ENCODE data around the gene PJA2. TPM values are rescaled to one million over a fixed set of nuclear protein-coding genes. Genes with fewer than 3 reads are reported as not detected.

Gene PJA2
- total RNA-seq, 1 experiment from 2014 or later, result 8.6 TPM

DNA sequence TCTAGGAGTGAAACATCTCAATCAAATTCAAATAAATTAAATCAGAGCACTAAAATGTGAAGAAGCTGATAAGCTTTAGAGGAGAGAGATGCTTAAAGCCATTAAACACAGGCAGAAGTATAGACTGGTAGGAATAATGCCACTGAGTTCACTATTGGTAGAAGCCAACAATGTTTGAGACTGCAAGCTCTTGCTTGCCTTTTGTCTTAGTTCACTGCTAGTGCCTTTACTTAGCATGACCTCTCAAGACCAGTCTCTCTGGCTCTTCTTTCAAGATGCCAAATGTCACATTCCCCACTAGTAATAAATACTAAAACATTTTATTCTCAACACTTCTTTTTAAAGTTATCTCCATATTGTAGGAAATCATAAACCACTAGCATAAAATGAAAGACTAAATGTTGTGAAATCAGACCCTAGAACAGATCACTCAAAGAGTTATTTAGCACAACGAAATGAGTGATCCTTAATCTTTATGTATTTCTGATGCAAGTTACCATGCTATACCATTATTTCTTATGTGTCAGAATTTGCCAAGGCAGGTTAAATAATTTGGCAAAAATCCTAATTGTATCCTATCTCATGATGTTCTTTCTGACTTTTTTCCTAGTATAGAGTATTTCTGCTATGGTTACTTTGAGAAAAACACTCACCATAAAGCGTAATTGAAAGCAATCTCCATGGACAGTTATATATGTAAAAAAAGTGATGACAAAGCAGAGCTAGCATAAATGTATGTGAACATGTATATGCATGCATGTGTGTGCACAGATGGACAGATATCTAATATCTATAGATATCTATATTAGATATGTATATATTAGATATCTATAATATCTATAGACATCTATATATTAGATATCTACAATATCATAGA, 57.5 kb downstream of the PJA2 start:
- DNase-seq (ENCODE audit: low spot score), result no peak

DNA sequence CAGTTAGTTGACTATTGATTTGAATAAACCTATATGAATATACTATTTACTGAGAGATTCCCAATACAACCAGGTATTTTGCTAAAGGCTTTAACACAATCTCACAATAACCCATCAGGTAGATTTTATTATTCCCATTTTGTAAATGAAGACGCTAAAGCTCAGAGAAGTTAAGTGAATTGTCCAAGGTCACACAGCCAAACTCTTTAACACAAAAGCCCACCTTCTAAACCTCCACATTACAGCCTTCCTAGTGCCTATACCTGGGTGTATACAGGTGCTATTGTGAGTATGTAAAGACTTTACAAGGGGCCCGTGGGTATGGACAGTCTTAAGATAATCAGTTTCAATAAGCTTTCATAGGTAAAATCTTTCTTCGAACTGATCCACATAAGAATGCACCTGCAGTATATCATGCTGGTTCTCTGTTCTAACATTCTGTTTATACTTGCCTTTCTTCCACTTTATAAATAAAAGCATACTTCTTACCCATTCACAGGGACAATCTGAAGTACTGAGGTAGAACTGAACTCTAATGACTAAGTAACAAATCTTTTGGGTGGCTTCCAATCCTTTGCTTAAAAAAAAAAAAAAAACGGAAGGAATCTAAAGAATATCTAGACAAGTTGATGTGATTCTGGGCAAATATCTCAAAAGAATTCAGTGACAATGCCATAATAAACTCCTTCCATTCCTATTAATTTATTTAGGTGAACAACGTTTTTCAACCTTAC, 59.1 kb downstream of the PJA2 start:
- no peak for DNase-seq (ENCODE audit: low spot score)

GRCh38 chr5:109349388-109349787, 60.4 kb downstream of the PJA2 start:
- DNase-seq (ENCODE audit: low spot score), result no peak

GRCh38 chr5:109347252-109347888, 62.4 kb downstream of the PJA2 start:
- no peak for DNase-seq (ENCODE audit: low spot score)

- DNase-seq (ENCODE audit: low spot score), result no peak
Observed at GRCh38 chr5:109345699-109346098, 64.1 kb downstream of the PJA2 start.

GRCh38 chr5:109340351-109340750, 69.4 kb downstream of the PJA2 start:
- DNase-seq (ENCODE audit: low spot score), result no peak

GRCh38 chr5:109335114-109335513, 74.7 kb downstream of the PJA2 start:
- DNase-seq (ENCODE audit: low spot score), result no peak

DNA sequence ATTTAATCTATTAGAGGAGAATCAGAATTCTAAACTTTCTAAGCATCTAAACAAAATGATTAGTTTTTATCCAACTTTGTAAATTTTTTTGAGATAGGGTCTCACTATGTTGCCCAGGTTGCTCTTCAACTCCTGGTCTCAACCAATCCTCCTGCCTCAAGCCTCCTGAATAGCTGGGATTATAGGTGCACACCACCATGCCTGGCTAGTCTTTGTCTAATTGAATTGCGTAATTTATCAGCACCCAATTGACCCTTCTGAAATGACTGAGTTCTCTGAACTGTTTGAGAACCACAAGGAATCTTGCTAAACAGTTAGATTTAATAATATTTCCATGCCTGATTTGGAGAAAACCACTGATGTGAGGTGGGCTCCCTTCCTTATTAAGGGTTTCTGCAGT, 75.7 kb downstream of the PJA2 start:
- no peak for DNase-seq (ENCODE audit: low spot score)

DNA sequence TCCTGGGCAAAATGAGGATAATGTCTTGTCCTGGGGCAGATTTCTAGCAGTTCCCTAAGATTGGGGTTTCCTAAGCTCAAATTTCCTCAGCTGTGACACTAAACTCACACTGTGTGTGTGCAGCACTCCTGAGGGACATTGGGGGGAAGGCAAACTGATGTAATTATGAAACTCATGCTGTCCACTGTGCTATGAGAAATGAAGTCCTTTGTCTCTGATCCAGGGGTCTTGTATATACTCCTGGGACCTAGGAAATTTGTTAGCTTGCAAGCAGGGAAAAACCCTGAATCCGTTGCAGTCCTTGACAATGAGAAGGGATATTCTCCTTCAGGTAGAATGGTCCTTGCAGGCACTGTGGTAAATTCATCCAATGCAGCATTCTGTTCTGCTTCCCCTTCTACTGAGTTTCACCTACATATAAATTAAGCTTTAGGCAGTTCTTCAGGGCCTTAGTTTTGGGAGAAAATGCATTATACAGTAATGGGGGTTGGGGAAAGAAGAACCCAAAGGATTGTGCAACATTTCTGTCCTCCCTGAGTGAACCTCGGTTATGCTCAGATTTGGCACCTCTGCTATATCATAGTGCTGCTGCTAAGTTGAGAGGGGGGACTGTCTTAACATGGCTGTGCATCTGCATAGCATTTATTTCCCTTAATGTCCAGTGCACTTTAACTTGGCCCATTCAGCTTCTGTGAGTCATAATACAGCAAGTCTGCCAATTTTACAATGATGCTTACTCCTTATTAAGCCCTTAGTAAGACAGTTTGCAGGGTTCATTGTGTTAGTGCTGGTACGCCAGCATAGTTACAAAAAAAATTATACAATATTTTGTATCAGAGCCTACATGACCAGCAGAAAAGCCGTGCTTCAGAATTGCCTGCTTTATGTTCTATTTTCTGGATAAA, 80.2 kb downstream of the PJA2 start:
- no peak for DNase-seq (ENCODE audit: low spot score)

DNA sequence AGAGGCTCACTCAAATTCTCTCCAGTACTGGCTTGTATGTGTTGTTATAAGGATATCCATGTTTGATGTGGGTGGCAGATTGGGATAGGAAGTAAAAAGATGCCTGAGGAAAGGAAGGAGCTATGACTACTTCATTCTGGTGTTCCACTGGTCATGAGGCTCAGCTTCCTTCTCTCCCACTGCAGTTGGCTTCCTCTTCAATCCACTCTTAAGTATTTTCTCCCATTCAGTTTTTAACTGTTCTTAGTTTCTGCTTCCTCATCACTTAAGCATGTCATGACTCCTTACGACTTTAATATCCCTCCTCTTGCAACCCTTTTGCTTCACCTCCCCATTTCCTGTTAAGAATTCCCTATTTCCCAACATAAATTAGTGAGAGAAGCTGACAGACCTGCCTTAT, 81.1 kb downstream of the PJA2 start:
- no peak for DNase-seq (ENCODE audit: low spot score)

DNA sequence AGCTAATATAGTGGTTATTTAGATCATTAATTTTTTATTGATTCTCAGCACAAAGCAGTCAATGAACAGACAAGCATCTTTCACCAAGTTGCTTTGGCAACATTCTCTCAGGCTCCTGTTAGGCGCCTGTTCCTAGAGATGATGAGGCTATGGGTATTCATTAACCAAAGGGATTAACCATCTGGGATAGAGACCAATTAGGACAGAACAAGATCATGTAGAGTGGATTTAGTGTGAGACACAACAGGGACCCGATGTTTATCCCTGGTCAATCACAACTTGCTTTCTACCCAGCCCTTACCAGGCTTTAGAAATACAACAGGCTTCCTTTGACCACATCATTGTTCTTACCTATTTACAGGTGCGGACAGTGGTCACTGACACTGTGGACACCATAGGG, 82.2 kb downstream of the PJA2 start:
- no peak for DNase-seq (ENCODE audit: low spot score)

DNA sequence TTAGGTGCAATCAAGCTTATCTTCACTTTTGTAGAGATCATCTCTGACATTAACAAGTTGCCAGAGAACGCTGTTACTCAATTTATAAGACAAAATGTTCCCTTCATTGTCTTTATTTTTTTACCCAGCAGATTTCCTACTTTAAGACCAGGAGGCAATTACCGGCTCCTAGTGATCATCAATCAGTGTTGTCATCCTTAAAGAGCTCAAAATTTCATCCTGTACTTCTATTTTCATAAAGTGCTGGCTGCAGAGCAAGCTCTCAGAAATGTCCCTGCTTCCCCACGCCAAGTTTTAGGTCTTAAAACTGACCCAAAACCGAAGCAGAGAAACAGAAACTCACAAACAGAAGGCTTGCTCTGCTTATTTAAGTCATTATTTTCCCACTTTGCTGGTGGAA, 82.9 kb downstream of the PJA2 start:
- no peak for DNase-seq (ENCODE audit: low spot score)

- DNase-seq (ENCODE audit: low spot score), result no peak
Observed at GRCh38 chr5:109325456-109325855, 84.3 kb downstream of the PJA2 start.

DNA sequence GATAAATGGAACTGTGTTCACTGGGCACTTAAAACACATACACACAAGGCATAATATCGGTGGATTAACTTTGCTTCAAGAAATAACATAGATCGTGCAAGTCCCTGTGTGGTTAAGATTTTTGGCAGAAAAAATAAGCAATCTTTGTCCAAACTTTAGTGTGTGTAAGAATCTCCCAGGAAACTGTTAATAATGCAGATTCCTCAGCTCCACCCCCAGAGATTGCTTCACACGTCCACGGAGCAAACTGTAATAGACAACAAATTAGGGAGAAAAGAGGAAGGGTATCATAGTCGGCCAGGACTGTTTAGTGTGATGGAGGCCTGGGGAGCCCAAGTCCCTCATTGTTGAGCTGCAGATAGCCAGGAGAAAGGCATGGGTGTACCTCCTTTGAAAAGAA, 84.8 kb downstream of the PJA2 start:
- DNase-seq (ENCODE audit: low spot score), result no peak

DNA sequence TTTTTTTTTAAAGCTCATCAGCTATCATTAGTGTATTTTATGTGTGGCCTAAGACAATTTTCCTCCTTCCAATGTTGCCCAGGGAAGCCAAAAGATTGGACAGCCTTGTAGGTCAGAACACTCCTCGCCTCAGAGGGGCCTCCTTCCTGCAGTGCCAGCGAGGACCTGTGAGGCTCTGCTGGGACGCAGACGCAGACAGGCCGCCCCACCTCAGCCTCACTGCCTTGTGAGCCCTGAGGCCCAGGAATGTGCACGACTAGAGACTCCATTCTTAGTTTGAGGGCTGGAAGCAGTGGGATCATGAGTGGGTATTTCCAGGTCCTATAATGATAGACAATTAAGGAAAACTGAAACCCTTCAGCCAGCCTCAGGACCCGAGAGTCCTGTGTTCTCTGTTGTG, 85.4 kb downstream of the PJA2 start:
- no peak for DNase-seq (ENCODE audit: low spot score)

- no peak for DNase-seq (ENCODE audit: low spot score)
Observed at GRCh38 chr5:109322694-109323093, 87.1 kb downstream of the PJA2 start.

- DNase-seq (ENCODE audit: low spot score), result no peak
Observed at GRCh38 chr5:109319351-109319750, 90.4 kb downstream of the PJA2 start.

GRCh38 chr5:109318455-109319108, 91.2 kb downstream of the PJA2 start:
- DNase-seq (ENCODE audit: low spot score), result no peak

- no peak for DNase-seq (ENCODE audit: low spot score)
Observed at GRCh38 chr5:109316634-109317033, 93.1 kb downstream of the PJA2 start.

DNA sequence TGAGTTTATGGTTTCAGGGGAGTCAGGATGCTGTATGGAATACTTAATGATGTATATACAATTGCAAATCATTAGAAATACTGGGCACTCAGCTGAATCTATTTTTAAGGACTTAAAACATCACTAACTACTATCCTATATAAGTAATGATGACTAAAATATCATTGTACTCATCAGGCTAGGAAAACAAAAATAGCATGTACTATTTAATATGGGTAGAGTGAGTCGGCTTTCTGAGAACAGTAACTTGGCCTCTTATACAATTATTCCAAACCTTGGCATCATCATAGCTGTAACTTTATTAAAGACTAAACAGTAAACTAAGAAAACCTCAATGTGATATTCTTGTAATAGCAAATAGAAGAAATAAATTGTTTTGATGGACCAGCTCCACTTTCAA, 94.5 kb downstream of the PJA2 start:
- DNase-seq (ENCODE audit: low spot score), result no peak

DNA sequence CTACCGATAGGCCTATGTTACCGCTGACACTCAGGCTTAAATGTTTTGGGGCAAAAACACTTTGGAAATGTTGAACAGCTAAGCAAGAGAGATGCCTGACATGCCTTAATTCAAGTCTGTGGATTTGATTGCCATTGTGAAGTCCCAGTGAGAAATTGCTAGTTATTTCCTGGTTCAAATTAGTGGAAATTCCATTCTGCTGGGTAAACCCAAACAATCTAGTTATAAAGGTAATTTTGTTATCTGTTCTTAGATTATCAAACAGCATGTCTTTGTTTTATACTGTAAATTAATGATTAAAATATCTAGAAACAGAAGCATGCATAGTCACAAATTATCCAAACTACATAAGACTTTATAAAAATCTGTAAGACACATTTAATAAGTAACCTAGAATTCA, 96.6 kb downstream of the PJA2 start:
- no peak for DNase-seq (ENCODE audit: low spot score)

All from HT-29 (cell line).